ENCODE results near the gene CXorf49B. TPM values are rescaled to one million over a fixed set of nuclear protein-coding genes. Genes with fewer than 3 reads are reported as not detected.
"Not testable (repeated sequence)": the region's sequence is repeated elsewhere in the genome, so short reads cannot be mapped to it uniquely, and the experiment has no call there.

The CXorf49B gene
- total and polyA plus RNA-seq, 2 donors (not counting 1 experiment from before 2014, with no cell fraction given), result not detected

- H3K79me2 ChIP-seq (ENCODE audit: control insufficient read depth, insufficient read depth, low read length); H3K4me2 ChIP-seq (replicated peaks; ENCODE audit: low read depth, low read length, poor library complexity, severe bottlenecking); DNase-seq; H3K4me3 Mint-ChIP-seq; H3K36me3 ChIP-seq (replicated peaks in 1 of 2; ENCODE audit: control extremely low read depth in 1 of 2, control insufficient read depth in 1 of 2, extremely low read depth in 1 of 2, insufficient read depth in 2 of 2, low read length in 1 of 2); H3K27ac ChIP-seq (ENCODE audit: low read length in 2 of 2); H3K27ac Mint-ChIP-seq; H3K9me3 Mint-ChIP-seq (ENCODE audit: insufficient read depth); H3K27me3 ChIP-seq (replicated peaks in 1 of 4; ENCODE audit: control extremely low read depth in 1 of 4, control insufficient read depth in 3 of 4, insufficient read depth in 4 of 4, low read length in 3 of 4); H3K4me1 Mint-ChIP-seq; ATAC-seq (ENCODE audit: low read depth); H2AFZ ChIP-seq (ENCODE audit: insufficient read depth, low read depth, low read length, poor library complexity, severe bottlenecking); H3K27me3 Mint-ChIP-seq; H3K9me3 ChIP-seq (ENCODE audit: control extremely low read depth in 1 of 3, control insufficient read depth in 2 of 3, insufficient read depth in 1 of 3, low read length in 2 of 3); H3K4me3 ChIP-seq (ENCODE audit: control extremely low read depth in 1 of 5, extremely low read depth in 1 of 5, insufficient read depth in 1 of 5, low read depth in 2 of 5, low read length in 4 of 5); H3K4me1 ChIP-seq (ENCODE audit: control insufficient read depth in 2 of 2, insufficient read depth in 2 of 2, low read length in 2 of 2); H4K20me1 ChIP-seq (ENCODE audit: control insufficient read depth, insufficient read depth, low read length, poor library complexity, severe bottlenecking); POLR2A ChIA-PET; H3K9ac ChIP-seq (ENCODE audit: low read length); CTCF ChIA-PET; intact Hi-C loops (cut with micrococcal nuclease): not testable (repeated sequence)
- no CpG with 5 or more reads among the region's 10 CpGs for WGBS (ENCODE audit: insufficient coverage)
Observed at GRCh38 chrX:71782225-71782949, 19.2 kb downstream of the CXorf49B start.

- H3K4me2 ChIP-seq (replicated peaks; ENCODE audit: low read depth, low read length, poor library complexity, severe bottlenecking); H3K9me3 ChIP-seq (ENCODE audit: control extremely low read depth in 1 of 3, control insufficient read depth in 2 of 3, insufficient read depth in 1 of 3, low read length in 2 of 3); H3K27ac Mint-ChIP-seq; H3K27me3 ChIP-seq (replicated peaks in 1 of 4; ENCODE audit: control extremely low read depth in 1 of 4, control insufficient read depth in 3 of 4, insufficient read depth in 4 of 4, low read length in 3 of 4); H3K36me3 ChIP-seq (replicated peaks in 1 of 2; ENCODE audit: control extremely low read depth in 1 of 2, control insufficient read depth in 1 of 2, extremely low read depth in 1 of 2, insufficient read depth in 2 of 2, low read length in 1 of 2); H3K9me3 Mint-ChIP-seq (ENCODE audit: insufficient read depth); H3K9ac ChIP-seq (ENCODE audit: low read length); H3K79me2 ChIP-seq (ENCODE audit: control insufficient read depth, insufficient read depth, low read length); H3K4me1 Mint-ChIP-seq; CTCF ChIA-PET; H2AFZ ChIP-seq (ENCODE audit: insufficient read depth, low read depth, low read length, poor library complexity, severe bottlenecking); ATAC-seq (ENCODE audit: low read depth); POLR2A ChIA-PET; H3K4me1 ChIP-seq (ENCODE audit: control insufficient read depth in 2 of 2, insufficient read depth in 2 of 2, low read length in 2 of 2); intact Hi-C loops (cut with micrococcal nuclease); H3K4me3 ChIP-seq (ENCODE audit: control extremely low read depth in 1 of 5, extremely low read depth in 1 of 5, insufficient read depth in 1 of 5, low read depth in 2 of 5, low read length in 4 of 5); H3K27ac ChIP-seq (ENCODE audit: low read length in 2 of 2); H3K27me3 Mint-ChIP-seq; H4K20me1 ChIP-seq (ENCODE audit: control insufficient read depth, insufficient read depth, low read length, poor library complexity, severe bottlenecking); H3K4me3 Mint-ChIP-seq; DNase-seq: not testable (repeated sequence)
- no CpG with 5 or more reads among the region's 7 CpGs for WGBS (ENCODE audit: insufficient coverage)
Observed at GRCh38 chrX:71782950-71783299, 19.8 kb downstream of the CXorf49B start.

DNA sequence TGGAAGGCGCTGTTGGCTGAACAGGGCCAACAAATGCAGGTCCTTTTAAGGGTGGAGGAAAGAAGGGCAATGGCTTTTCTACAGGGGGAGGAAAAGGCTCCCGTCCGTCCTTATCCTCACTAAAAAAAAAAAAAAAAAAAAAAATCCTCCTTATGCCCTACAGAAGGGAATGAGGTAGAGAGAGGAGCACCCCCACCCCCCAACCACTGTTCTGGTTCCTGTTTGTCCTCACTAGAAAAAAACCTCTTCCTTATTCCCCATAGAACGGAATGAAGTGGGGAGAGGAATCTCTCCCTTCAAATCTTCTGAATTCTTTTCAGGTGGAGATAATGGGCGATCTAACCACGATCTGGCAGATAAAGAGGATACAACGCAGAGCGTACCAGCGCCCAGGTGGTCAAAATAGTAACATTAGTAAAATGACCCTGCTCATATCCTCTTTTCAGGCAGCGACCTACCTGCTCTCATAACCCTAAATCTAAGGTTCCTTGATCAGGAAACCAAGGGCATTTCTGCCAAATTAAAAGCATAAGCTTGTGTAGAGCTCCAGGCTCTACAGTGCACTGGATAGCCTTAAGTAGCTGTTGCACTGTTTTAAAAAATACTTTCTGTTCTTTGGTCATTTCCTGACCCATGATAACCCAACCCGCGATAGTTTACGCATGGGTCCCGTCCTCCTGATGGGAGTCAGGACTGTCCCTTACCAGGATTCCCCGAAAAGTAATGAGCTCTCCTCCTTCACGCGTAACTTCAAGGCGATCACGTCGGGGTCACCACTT is 20.6 kb downstream of the CXorf49B start:
- H3K4me2 ChIP-seq (replicated peaks; ENCODE audit: low read depth, low read length, poor library complexity, severe bottlenecking); H3K27me3 ChIP-seq (replicated peaks in 1 of 4; ENCODE audit: control extremely low read depth in 1 of 4, control insufficient read depth in 3 of 4, insufficient read depth in 4 of 4, low read length in 3 of 4); H3K4me3 ChIP-seq (ENCODE audit: control extremely low read depth in 1 of 5, extremely low read depth in 1 of 5, insufficient read depth in 1 of 5, low read depth in 2 of 5, low read length in 4 of 5); H2AFZ ChIP-seq (ENCODE audit: insufficient read depth, low read depth, low read length, poor library complexity, severe bottlenecking); H3K4me1 ChIP-seq (ENCODE audit: control insufficient read depth in 2 of 2, insufficient read depth in 2 of 2, low read length in 2 of 2); H3K9ac ChIP-seq (ENCODE audit: low read length); H3K9me3 Mint-ChIP-seq (ENCODE audit: insufficient read depth); H3K27me3 Mint-ChIP-seq; H3K27ac Mint-ChIP-seq; H3K4me3 Mint-ChIP-seq; intact Hi-C loops (cut with micrococcal nuclease); DNase-seq; H3K36me3 ChIP-seq (replicated peaks in 1 of 2; ENCODE audit: control extremely low read depth in 1 of 2, control insufficient read depth in 1 of 2, extremely low read depth in 1 of 2, insufficient read depth in 2 of 2, low read length in 1 of 2); ATAC-seq (ENCODE audit: low read depth); H4K20me1 ChIP-seq (ENCODE audit: control insufficient read depth, insufficient read depth, low read length, poor library complexity, severe bottlenecking); H3K9me3 ChIP-seq (ENCODE audit: control extremely low read depth in 1 of 3, control insufficient read depth in 2 of 3, insufficient read depth in 1 of 3, low read length in 2 of 3); H3K79me2 ChIP-seq (ENCODE audit: control insufficient read depth, insufficient read depth, low read length); H3K4me1 Mint-ChIP-seq; H3K27ac ChIP-seq (ENCODE audit: low read length in 2 of 2); POLR2A ChIA-PET; CTCF ChIA-PET: not testable (repeated sequence)
- WGBS (ENCODE audit: insufficient coverage), result no CpG with 5 or more reads among the region's 20 CpGs

GRCh38 chrX:71784348-71784983 is 21.3 kb downstream of the CXorf49B start:
- H3K27me3 ChIP-seq (replicated peaks in 1 of 4; ENCODE audit: control extremely low read depth in 1 of 4, control insufficient read depth in 3 of 4, insufficient read depth in 4 of 4, low read length in 3 of 4); H3K4me2 ChIP-seq (replicated peaks; ENCODE audit: low read depth, low read length, poor library complexity, severe bottlenecking); H3K36me3 ChIP-seq (replicated peaks in 1 of 2; ENCODE audit: control extremely low read depth in 1 of 2, control insufficient read depth in 1 of 2, extremely low read depth in 1 of 2, insufficient read depth in 2 of 2, low read length in 1 of 2); H2AFZ ChIP-seq (ENCODE audit: insufficient read depth, low read depth, low read length, poor library complexity, severe bottlenecking); H3K4me3 Mint-ChIP-seq; H3K9me3 ChIP-seq (ENCODE audit: control extremely low read depth in 1 of 3, control insufficient read depth in 2 of 3, insufficient read depth in 1 of 3, low read length in 2 of 3); H3K27me3 Mint-ChIP-seq; H3K79me2 ChIP-seq (ENCODE audit: control insufficient read depth, insufficient read depth, low read length); H4K20me1 ChIP-seq (ENCODE audit: control insufficient read depth, insufficient read depth, low read length, poor library complexity, severe bottlenecking); H3K9me3 Mint-ChIP-seq (ENCODE audit: insufficient read depth); H3K27ac Mint-ChIP-seq; H3K4me3 ChIP-seq (ENCODE audit: control extremely low read depth in 1 of 5, extremely low read depth in 1 of 5, insufficient read depth in 1 of 5, low read depth in 2 of 5, low read length in 4 of 5); intact Hi-C loops (cut with micrococcal nuclease); H3K4me1 ChIP-seq (ENCODE audit: control insufficient read depth in 2 of 2, insufficient read depth in 2 of 2, low read length in 2 of 2); H3K9ac ChIP-seq (ENCODE audit: low read length); H3K4me1 Mint-ChIP-seq; CTCF ChIA-PET; POLR2A ChIA-PET; DNase-seq; H3K27ac ChIP-seq (ENCODE audit: low read length in 2 of 2): not testable (repeated sequence)
- no CpG with 5 or more reads among the region's 15 CpGs for WGBS (ENCODE audit: insufficient coverage)
- ATAC-seq (ENCODE audit: low read depth), result peak; percentile 73

All from B cell (primary cell).